Measurements from ENCODE around the gene SPTLC3.
A peak's percentile ranks its signal among the peaks of the same experiment; 100 is the strongest.

The SPTLC3 gene

GRCh38 chr20:12987261-12987660 is 21.5 kb upstream of the SPTLC3 start:
- DNase-seq = no peak

- peak; percentile 63 for DNase-seq
Measured at GRCh38 chr20:12989586-12990115, 19.1 kb upstream of the SPTLC3 start.

GRCh38 chr20:12997128-12997655 is 11.6 kb upstream of the SPTLC3 start:
- DNase-seq = no peak

GRCh38 chr20:12998046-12998445 is 10.7 kb upstream of the SPTLC3 start:
- DNase-seq = no peak

DNA sequence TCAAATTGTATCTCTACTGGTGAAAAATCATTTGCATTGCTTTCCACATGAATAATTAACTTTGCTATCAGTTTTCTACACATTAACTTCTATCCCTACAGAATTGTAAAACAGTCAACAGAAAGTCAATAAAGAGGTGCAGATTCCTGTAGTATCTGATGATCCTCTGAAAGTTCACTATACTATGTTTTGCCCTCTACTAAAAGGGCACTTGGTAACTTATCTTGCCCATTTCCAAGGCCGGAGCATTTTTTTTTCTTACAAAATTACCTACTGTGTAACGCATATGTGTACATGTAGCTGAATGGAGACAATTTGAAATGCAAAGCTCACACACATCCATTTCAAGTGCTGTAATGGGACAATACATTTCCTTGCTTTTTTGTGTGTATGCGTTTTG is 9.6 kb upstream of the SPTLC3 start:
- no peak for DNase-seq

GRCh38 chr20:13002251-13002650 is 6.5 kb upstream of the SPTLC3 start:
- DNase-seq = no peak

GRCh38 chr20:13006825-13007224 is 1.9 kb upstream of the SPTLC3 start:
- no peak for DNase-seq

GRCh38 chr20:13007596-13007995 is 1.2 kb upstream of the SPTLC3 start:
- no peak for DNase-seq

DNA sequence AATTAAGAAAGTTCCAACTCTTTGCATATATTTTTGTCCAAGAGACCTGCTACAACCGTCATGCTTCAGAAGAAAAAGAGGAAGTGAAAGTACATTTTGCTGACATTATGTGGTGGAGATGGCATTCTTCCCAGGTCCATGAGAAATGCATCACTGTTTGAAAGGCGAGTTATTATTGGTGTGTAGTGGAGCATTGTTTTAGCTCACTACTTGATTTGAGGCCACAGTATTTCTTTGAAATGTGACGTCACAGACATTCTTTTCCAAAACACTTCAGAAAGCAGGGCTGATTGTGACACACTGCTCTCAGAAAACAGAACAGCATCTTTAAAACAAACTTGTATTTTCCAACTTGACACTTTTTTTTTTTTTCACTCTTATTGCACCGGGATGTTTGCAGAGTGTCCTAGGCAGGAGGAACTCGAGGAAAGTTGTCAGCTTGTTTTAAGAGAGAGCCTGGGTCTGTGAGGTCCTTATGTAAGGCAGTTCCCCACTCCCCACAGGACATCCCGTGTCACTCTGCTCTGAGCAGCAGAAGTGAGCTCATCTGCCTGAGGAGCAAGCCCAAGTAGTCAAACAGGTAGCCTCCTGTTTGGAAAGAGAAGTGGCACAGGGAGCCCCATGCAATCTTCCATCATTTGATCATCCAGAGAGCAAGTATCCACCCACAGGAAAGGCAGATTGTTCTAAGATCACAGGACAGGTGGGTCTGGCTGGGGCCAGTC is 1.1 kb downstream of the SPTLC3 start:
- DNase-seq = no peak

DNA sequence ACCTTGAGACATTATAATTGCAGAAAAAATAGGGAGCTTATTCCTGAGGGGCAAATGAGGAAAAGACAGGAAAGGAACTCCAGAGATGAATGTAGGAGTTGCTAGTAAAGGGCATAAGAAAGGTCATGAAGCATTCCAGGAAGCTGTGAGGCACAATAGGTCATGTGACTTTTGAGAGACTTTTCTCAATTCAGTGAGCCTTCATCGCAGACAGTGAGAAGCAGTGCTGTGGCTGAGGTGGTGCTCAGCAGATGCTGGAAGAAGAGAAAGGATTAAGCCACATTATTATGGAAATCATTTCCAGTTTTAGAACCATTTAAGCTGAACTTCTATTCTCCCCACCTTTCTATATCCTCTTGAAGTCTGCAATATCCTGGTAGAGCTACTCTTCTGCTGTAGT is 4.1 kb downstream of the SPTLC3 start:
- DNase-seq = no peak

DNA sequence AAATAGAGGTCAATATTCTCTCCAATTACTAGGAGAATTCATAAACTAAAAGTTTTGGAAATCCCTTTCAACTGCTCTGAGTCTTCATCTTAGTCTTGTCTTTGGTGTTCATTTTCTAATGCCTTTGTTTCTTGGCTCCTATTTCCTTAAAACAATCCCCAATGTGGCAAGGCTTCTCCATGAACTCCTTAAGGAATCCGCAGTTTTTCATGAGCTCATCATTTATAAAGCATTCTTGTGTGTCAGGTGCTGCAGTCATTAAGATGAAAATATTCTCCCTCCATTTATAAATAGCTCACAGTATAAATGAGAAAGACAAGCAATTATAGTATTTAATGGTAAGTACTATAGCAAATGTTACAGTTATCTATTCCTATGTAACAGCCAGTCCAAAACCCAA is 4.6 kb downstream of the SPTLC3 start:
- DNase-seq = no peak

- no peak for DNase-seq
Measured at GRCh38 chr20:13017235-13017634, 8.5 kb downstream of the SPTLC3 start.

DNA sequence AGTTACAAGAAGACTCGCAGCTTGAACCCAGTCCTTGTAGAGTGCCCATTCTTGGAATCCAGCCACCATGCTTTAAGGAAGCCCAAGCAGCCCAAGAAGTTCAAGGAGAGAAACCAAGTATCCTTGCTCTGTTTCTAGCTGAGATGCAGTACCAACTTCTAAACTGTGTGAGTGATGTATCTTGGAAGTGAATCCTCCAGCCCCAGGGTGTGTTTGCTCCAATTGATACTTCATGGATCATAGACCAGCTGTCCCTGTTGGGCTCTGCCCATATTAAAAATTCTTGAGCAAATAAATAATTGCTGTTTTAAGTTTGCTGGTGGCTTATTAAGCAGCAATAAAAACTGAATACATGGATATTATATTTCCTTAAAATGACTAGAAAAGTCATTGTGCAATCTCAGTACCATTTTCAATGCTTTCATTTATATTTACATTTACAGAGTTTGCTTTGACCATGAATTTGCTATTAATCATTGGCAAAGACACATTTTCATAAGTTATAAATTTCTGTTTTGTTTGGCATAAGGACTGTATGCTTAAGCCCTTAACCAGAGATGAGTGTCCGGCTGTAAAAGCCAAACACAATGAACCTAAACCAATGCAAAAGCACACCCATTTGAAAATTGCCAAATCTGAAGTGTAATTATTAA is 9.2 kb downstream of the SPTLC3 start:
- no peak for DNase-seq

- no peak for DNase-seq
Measured at GRCh38 chr20:13021205-13021970, 12.6 kb downstream of the SPTLC3 start.

DNA sequence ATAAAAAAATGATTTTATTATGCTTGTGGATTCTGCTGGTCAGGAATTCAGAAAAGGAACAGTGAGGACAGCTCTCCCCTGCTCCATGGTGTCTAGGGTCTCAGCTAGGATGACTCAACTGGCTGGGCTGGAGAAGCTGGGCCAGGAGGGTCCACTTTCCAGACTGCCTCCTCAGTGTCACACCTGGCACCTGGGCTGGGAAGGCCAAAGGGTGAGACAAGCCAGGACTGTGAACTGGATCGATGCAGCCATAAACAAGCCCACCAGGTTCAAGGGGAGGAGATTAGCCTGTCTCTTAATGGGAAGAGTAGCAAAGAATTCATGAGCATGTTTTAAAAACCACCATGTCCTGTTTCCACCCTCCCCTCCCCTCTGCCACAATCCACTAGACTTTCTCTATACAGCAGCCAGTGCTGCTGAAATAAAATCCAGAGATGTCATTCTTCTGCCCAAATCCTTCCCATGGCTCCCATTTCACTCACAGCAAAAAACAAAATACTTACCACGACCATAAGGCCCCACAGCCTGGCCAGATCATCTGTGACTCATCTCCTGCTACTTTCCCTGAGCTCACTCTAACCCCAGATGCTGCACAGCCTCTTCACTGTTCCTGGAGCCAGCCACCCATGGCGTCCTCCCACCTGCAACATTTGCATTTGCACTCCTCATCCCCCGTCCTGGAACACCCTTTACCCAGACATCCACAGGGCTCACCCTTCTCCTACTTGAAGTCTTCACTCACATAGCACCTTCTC is 13.8 kb downstream of the SPTLC3 start:
- no peak for DNase-seq

DNA sequence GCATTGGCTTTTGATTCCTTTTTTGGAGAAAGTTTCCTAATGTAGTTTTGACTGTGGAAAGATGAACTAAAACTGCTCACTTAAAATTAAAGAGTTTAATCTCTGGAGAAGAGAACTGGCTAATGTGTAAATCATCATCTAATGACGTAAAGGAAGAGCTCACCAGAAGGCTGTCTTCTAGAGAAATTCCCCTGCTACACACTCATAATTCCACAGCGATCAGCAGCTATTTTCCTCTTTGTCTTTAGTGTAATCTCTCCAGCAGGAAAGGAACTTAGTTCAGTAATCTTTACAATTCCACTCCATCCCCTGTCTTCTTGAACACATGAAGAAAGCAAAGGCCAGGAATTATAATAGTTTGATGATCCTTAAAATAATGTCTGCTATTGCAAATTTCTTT is 15.8 kb downstream of the SPTLC3 start:
- DNase-seq = no peak

GRCh38 chr20:13025181-13025580 is 16.4 kb downstream of the SPTLC3 start:
- DNase-seq = no peak

- DNase-seq = no peak
Measured at GRCh38 chr20:13028001-13028400, 19.2 kb downstream of the SPTLC3 start.

DNA sequence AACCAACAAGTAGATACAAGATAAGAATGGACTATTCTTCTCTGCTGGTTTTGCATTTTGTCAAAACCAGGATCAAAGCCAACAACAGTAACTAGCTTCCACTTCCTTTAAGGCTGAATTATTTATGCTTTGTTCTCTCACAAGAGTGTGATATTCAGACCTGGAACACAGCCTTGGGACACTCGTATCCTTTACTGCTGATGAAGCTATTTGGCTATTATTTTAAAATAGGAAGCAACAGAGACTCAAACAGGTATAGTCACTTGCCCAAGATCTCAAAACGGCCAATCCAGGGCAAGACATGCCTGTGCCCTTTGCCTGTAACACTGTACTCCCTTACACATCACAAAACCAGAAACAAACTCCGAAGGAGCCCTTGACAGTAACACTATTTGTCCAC is 19.9 kb downstream of the SPTLC3 start:
- no peak for DNase-seq

GRCh38 chr20:13029687-13030375 is 21.1 kb downstream of the SPTLC3 start:
- DNase-seq = no peak

DNA sequence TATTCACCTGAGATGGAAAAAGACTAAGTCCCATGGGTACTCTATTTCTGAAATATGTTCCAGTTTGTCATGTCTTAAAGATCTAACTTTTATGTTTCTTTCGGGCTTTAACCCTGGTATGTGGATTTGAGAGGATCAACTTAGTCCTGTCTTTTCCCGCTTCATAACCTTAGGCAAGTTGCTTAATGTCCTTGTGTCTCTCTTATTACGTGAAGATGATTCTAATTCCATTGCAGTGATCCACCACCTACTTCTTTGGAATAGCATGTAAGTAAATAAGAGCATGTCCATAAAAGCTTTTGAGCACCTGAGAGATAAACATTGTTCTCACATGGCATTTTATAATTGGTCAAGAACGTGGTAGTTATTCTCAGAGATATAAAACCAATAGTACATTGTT is 23.0 kb downstream of the SPTLC3 start:
- no peak for DNase-seq

DNA sequence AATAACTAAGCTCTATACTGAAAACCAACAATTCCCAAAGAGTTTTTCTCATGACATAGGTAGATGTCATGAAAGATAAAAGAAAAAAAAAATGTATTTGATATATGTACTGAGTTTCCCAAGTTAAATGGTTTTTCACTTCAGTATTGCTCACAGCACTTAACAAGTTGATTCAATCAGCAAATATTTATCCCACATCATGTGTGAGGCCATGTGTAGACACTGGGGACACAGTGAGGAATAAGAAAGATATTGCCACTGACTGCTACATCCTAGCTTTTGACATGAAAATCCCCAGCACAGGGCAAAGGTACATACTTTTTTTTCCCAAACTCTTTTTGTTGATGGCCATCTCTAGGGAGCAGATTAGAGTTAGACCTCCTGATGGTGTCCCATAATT is 25.3 kb downstream of the SPTLC3 start:
- DNase-seq = no peak
